ENCODE results near the gene LZTS2. TPM values are rescaled to one million over a fixed set of nuclear protein-coding genes. Genes with fewer than 3 reads are reported as not detected.

Gene LZTS2
- total RNA-seq, 2 donors from 2014 or later: 29.7 to 38.4 TPM

GRCh38 chr10:101000127-101000914 is 713 bp downstream of the LZTS2 start:
- Histone ChIP-seq H3K27ac (peak overlapping the region; percentile 81 to 98 (median 97)), H3K36me3 (replicated peaks in 1 of 2; ENCODE audit: insufficient read depth in 1 of 2, low read depth in 2 of 2) (peaks cover under 1 to 2% of the 10 kb centered on the region in 2 donors), H3K4me1 (peaks cover 49% of the 10 kb centered on the region), H3K4me3 (peak overlapping the region in 1 of 2 donors; percentile 19), H3K9me3 (no peaks in the 10 kb centered on the region), H3K27me3 (no peaks in the 10 kb centered on the region)
- TF ChIP-seq CTCF (IDR thresholded peaks at IDR 0.05): no peak
- TF ChIP-seq POLR2A (IDR thresholded peaks at IDR 0.05): no peak
- DNase-seq: peak in 3 of 4 donors; percentile 33 to 42 (median 36)
- intact Hi-C loops (cut with DNase I): no loop called here
- WGBS, 2 donors: 18 to 25% methylated on average over 18 to 19 of the region's 19 CpGs
- no peak for ATAC-seq

GRCh38 chr10:101000915-101001658 is 1.5 kb downstream of the LZTS2 start:
- ATAC-seq (no peak), DNase-seq (peak; percentile 59 to 81 (median 74))
- no peaks in the 10 kb centered on the region for H3K9me3 ChIP-seq
- H3K4me3 ChIP-seq: no peak overlapping the region
- peaks cover 49% of the 10 kb centered on the region for H3K4me1 ChIP-seq
- no peaks in the 10 kb centered on the region for H3K27me3 ChIP-seq
- WGBS, 2 donors: 46 to 60% methylated on average over 11 to 12 of the region's 12 CpGs
- peaks cover 4 to 5% of the 10 kb centered on the region in 2 donors for H3K36me3 ChIP-seq (replicated peaks in 1 of 2; ENCODE audit: insufficient read depth in 1 of 2, low read depth in 2 of 2)
- intact Hi-C loops (cut with DNase I): no loop called here
- no peak for TF ChIP-seq CTCF (IDR thresholded peaks at IDR 0.05)
- peak in 2 of 3 donors; percentile 49 to 61 for TF ChIP-seq POLR2A (IDR thresholded peaks at IDR 0.05)
- peak overlapping the region; percentile 81 to 98 (median 97) for H3K27ac ChIP-seq

GRCh38 chr10:101001659-101002035 is 2.0 kb downstream of the LZTS2 start:
- DNase-seq: no peak
- no peaks in the 10 kb centered on the region for H3K27me3 ChIP-seq
- peak overlapping the region in 3 of 4 donors; percentile 81 to 97 (median 97) for H3K27ac ChIP-seq
- ATAC-seq: no peak
- no peak overlapping the region for H3K4me3 ChIP-seq
- peaks cover 45% of the 10 kb centered on the region for H3K4me1 ChIP-seq
- 68% methylated on average over 5 of the region's 5 CpGs; no CpG with 5 or more reads in 1 of the 2 donors for WGBS, 2 donors
- no peak for TF ChIP-seq CTCF (IDR thresholded peaks at IDR 0.05)
- TF ChIP-seq POLR2A (IDR thresholded peaks at IDR 0.05): no peak
- peaks cover 4 to 5% of the 10 kb centered on the region in 2 donors for H3K36me3 ChIP-seq (replicated peaks in 1 of 2; ENCODE audit: insufficient read depth in 1 of 2, low read depth in 2 of 2)
- intact Hi-C loops (cut with DNase I): no loop called here
- H3K9me3 ChIP-seq: no peaks in the 10 kb centered on the region

- DNase-seq (no peak), ATAC-seq (no peak)
- H3K27ac ChIP-seq: peak overlapping the region in 2 of 4 donors; percentile 9 to 97
- TF ChIP-seq POLR2A (IDR thresholded peaks at IDR 0.05) (no peak), CTCF (IDR thresholded peaks at IDR 0.05) (no peak)
- H3K4me1 ChIP-seq: peaks cover 41% of the 10 kb centered on the region
- no peaks in the 10 kb centered on the region for H3K9me3 ChIP-seq
- intact Hi-C loops (cut with DNase I): no loop called here
- H3K4me3 ChIP-seq: no peak overlapping the region
- 88 to 100% methylated on average over 1 to 11 of the region's 11 CpGs for WGBS, 2 donors
- no peaks in the 10 kb centered on the region for H3K27me3 ChIP-seq
- H3K36me3 ChIP-seq (replicated peaks in 1 of 2; ENCODE audit: insufficient read depth in 1 of 2, low read depth in 2 of 2): peaks cover 4 to 5% of the 10 kb centered on the region in 2 donors
These were observed 2.8 kb downstream of the LZTS2 start for GRCh38 chr10:101002456-101002855.
